ENCODE data around the gene VWA8.

DNA sequence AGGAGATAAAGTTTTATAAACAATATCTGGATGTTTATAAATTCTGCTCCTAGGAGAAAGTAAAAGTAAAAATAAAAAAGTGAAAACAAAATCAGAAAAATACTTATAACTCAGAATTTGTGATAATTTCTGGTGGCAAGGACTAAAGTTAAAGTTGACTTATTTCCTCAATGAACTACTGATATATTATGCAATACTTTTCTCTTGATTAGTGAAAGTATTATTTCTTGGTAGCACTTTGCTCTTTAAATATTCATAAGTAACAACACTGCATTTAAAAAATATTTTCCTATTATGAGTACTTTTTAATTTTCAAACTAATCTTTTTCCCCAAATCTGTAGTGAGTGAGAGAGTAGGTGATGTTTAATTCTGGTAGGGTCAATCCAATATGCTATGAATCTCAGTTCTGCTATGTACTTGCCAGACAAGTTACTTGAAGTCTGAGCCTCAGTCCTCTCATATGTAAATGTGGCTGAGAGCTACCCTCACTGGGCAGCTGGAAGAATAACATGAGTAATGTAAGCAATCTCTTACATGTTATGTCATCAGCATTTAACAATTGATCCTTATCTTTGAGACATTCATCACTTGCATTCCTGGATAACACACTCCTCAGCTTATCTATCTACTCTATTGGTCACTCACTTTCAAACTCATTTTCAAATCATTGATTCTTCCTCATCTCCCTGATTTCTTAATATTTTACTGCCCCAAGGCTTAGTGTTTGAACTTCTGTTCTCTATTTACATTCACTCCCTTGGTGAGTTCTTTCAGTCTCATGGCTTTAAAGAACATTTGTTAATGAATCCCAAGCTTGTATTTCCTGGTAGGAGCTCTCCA, 264.5 kb downstream of the VWA8 start:
- TF ChIP-seq SP1 (IDR thresholded peaks at IDR 0.05) (no peak), FOXA1 (IDR thresholded peaks at IDR 0.05) (no peak), RAD21 (IDR thresholded peaks at IDR 0.05) (no peak), HNF4A (conservative IDR thresholded peaks at IDR 0.05) (no peak), GABPA (IDR thresholded peaks at IDR 0.05 in 1 of 2, conservative IDR thresholded peaks at IDR 0.05 in 1 of 2) (no peak)
- TF ChIP-seq, protein P1, sequence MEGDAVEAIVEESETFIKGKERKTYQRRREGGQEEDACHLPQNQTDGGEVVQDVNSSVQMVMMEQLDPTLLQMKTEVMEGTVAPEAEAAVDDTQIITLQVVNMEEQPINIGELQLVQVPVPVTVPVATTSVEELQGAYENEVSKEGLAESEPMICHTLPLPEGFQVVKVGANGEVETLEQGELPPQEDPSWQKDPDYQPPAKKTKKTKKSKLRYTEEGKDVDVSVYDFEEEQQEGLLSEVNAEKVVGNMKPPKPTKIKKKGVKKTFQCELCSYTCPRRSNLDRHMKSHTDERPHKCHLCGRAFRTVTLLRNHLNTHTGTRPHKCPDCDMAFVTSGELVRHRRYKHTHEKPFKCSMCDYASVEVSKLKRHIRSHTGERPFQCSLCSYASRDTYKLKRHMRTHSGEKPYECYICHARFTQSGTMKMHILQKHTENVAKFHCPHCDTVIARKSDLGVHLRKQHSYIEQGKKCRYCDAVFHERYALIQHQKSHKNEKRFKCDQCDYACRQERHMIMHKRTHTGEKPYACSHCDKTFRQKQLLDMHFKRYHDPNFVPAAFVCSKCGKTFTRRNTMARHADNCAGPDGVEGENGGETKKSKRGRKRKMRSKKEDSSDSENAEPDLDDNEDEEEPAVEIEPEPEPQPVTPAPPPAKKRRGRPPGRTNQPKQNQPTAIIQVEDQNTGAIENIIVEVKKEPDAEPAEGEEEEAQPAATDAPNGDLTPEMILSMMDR (IDR thresholded peaks at IDR 0.05; ENCODE audit: low read depth, low read length, missing input control): no peak
- TF ChIP-seq, protein P2, sequence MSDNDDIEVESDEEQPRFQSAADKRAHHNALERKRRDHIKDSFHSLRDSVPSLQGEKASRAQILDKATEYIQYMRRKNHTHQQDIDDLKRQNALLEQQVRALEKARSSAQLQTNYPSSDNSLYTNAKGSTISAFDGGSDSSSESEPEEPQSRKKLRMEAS (IDR thresholded peaks at IDR 0.05): no peak
- TF ChIP-seq, protein P3, sequence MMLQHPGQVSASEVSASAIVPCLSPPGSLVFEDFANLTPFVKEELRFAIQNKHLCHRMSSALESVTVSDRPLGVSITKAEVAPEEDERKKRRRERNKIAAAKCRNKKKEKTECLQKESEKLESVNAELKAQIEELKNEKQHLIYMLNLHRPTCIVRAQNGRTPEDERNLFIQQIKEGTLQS (IDR thresholded peaks at IDR 0.05): no peak
- TF ChIP-seq, protein P4, sequence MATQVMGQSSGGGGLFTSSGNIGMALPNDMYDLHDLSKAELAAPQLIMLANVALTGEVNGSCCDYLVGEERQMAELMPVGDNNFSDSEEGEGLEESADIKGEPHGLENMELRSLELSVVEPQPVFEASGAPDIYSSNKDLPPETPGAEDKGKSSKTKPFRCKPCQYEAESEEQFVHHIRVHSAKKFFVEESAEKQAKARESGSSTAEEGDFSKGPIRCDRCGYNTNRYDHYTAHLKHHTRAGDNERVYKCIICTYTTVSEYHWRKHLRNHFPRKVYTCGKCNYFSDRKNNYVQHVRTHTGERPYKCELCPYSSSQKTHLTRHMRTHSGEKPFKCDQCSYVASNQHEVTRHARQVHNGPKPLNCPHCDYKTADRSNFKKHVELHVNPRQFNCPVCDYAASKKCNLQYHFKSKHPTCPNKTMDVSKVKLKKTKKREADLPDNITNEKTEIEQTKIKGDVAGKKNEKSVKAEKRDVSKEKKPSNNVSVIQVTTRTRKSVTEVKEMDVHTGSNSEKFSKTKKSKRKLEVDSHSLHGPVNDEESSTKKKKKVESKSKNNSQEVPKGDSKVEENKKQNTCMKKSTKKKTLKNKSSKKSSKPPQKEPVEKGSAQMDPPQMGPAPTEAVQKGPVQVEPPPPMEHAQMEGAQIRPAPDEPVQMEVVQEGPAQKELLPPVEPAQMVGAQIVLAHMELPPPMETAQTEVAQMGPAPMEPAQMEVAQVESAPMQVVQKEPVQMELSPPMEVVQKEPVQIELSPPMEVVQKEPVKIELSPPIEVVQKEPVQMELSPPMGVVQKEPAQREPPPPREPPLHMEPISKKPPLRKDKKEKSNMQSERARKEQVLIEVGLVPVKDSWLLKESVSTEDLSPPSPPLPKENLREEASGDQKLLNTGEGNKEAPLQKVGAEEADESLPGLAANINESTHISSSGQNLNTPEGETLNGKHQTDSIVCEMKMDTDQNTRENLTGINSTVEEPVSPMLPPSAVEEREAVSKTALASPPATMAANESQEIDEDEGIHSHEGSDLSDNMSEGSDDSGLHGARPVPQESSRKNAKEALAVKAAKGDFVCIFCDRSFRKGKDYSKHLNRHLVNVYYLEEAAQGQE (IDR thresholded peaks at IDR 0.05): no peak
